Measurements from ENCODE around the gene GBA2. TPM values are rescaled to one million over a fixed set of nuclear protein-coding genes. Genes with fewer than 3 reads are reported as not detected.

The GBA2 gene
- total and polyA plus RNA-seq, 7 donors, result 36.1 to 107 (median 47.4) TPM

DNA sequence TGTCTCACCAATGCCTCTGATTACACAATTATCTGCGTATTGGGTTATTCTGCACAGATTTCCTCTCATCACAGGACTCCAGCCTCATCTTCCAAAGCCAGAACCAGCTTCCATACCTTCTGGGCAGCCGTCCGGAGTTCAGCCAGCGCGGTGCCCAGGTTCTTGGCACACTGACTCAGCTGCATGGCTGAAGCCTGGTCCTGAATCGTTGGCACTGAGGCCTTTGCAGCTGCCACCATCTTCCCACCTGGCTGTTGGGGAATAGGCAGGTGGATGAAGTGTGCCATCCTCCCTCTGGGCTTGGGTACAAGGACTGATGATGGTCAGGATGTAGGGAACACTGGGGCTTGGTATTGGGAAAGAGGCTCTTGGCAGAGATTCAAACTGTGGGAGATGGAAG lies 34.9 kb downstream of the GBA2 start:
- no peaks in the 10 kb centered on the region for H3K4me1 ChIP-seq
- intact Hi-C loops (cut with DNase I), result no loop called here
- peaks cover 27 to 99% of the 10 kb centered on the region in 2 donors for H3K36me3 ChIP-seq (ENCODE audit: insufficient read depth in 1 of 2, low read depth in 1 of 2)
- H3K9me3 ChIP-seq, result no peaks in the 10 kb centered on the region
- no peak overlapping the region for H3K27ac ChIP-seq
- no peak for DNase-seq
- ATAC-seq, result no peak
- WGBS, 3 donors, result 75 to 88% (median 78%) methylated on average over 6 of the region's 6 CpGs
- H3K4me3 ChIP-seq, result no peak overlapping the region
- TF ChIP-seq, protein P1, sequence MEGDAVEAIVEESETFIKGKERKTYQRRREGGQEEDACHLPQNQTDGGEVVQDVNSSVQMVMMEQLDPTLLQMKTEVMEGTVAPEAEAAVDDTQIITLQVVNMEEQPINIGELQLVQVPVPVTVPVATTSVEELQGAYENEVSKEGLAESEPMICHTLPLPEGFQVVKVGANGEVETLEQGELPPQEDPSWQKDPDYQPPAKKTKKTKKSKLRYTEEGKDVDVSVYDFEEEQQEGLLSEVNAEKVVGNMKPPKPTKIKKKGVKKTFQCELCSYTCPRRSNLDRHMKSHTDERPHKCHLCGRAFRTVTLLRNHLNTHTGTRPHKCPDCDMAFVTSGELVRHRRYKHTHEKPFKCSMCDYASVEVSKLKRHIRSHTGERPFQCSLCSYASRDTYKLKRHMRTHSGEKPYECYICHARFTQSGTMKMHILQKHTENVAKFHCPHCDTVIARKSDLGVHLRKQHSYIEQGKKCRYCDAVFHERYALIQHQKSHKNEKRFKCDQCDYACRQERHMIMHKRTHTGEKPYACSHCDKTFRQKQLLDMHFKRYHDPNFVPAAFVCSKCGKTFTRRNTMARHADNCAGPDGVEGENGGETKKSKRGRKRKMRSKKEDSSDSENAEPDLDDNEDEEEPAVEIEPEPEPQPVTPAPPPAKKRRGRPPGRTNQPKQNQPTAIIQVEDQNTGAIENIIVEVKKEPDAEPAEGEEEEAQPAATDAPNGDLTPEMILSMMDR (IDR thresholded peaks at IDR 0.05), result no peak
- H3K27me3 ChIP-seq (ENCODE audit: insufficient read depth in 3 of 3, low read length in 2 of 3), result no peaks in the 10 kb centered on the region

DNA sequence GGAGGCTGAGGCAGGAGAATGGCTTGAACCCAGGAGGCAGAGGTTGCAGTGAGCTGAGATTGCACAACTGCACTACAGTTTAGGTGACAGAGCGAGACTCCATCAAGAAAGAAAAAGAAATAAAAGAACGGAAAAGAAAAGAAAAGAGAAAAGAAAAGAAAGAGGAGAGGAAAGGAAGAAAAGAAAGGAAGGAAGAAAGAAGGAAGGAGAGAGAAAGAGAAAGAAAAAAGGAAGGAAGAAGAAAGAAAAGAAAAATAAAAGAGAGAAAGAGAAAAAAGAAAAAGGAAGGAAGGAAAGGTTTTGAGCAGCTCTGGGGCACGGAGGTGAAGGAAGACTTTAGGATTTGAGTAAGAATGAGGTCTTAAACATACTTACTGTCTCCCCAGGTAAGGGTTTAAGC lies 35.5 kb downstream of the GBA2 start:
- WGBS, 3 donors, result 91 to 96% (median 94%) methylated on average over 3 of the region's 3 CpGs
- intact Hi-C loops (cut with DNase I), result no loop called here
- H3K27ac ChIP-seq, result no peak overlapping the region
- H3K4me3 ChIP-seq, result no peak overlapping the region
- no peaks in the 10 kb centered on the region for H3K9me3 ChIP-seq
- TF ChIP-seq, protein P1 (IDR thresholded peaks at IDR 0.05), result no peak
- H3K27me3 ChIP-seq (ENCODE audit: insufficient read depth in 3 of 3, low read length in 2 of 3), result no peaks in the 10 kb centered on the region
- no peaks in the 10 kb centered on the region for H3K4me1 ChIP-seq
- peaks cover 24 to 99% of the 10 kb centered on the region in 2 donors for H3K36me3 ChIP-seq (ENCODE audit: insufficient read depth in 1 of 2, low read depth in 1 of 2)
- ATAC-seq (no peak), DNase-seq (no peak)

DNA sequence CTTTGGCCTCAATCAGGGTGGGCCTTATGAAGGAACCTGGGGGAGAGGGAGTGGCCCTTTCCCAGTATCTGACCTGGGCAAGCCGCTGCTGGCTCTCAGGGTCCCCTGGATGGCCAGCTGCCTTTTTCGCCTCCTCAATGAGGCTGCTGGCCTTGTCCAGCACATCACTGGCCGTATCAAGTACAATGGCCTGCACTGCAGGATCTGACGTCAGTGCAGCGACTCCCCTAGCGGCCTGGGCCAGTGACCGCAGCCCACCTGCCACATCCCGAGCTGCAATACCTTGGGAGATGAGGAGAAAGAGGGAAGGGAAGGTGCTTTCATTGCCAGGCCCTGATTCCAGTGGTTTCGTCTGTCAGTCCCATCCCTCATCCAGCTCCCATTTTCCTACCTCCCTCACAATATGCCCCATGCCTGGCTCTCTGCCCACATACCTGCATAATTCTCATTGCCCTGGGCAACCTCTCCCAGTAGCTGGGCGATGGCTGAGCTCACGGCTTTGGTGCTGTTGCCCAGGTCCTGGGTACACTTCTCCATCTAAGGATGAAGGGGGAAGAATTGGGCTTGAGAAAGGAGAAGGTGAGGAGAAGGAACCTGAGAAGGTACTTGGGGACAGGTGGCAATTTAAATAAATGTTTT lies 36.1 kb downstream of the GBA2 start:
- TF ChIP-seq, protein P1 (IDR thresholded peaks at IDR 0.05), result no peak
- H3K4me3 ChIP-seq, result no peak overlapping the region
- no peak overlapping the region for H3K27ac ChIP-seq
- DNase-seq, result no peak
- no peaks in the 10 kb centered on the region for H3K9me3 ChIP-seq
- no peaks in the 10 kb centered on the region for H3K4me1 ChIP-seq
- no peaks in the 10 kb centered on the region for H3K27me3 ChIP-seq (ENCODE audit: insufficient read depth in 3 of 3, low read length in 2 of 3)
- ATAC-seq, result no peak
- intact Hi-C loops (cut with DNase I), result no loop called here
- H3K36me3 ChIP-seq (ENCODE audit: insufficient read depth in 1 of 2, low read depth in 1 of 2), result peaks cover 24 to 99% of the 10 kb centered on the region in 2 donors
- 87 to 91% (median 88%) methylated on average over 11 of the region's 11 CpGs for WGBS, 3 donors

DNA sequence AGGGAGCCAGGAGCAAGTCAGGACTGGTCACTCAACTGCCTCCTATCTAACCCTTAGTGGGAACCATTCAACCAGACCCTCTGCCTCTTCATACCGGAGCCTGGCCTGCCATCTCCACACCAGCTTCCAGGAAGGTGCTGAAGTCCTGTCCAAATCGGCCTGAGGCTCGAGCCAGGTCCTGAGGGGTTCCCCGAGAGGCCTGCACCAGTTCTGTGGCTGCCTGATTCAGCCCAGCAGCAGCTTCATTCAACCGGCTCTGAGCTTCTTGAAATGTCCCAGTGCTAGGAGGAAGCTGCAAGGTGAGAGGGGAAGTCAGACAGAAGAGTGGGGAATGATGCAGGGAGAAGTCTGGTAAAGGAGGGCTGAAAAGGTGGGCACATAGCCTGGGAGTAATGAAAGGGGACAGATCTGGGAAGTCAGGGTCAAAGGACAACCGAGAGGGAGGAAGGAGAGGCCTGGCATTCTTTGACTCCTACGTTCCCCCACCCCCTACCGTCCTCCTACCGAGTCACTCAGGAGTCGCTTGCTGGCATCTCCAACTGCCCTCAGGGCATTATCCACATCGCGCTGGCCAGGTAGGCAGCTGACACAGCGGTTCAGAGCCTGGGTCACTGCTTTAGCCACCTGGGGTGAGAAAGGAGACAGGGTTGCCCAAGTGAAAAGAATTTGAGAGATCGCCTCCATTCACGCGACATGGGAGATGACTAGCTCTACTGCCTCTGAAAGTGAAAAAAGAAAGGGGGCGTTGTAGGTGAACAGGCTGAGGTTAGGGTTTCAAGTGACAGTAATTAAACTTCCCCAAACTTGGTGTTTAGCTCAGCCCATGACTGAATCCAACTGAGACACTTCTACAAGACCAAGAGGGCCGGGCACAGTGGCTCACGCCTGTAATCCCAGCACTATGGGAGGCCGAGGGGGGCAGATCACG lies 37.3 kb downstream of the GBA2 start:
- ATAC-seq (no peak), DNase-seq (no peak)
- no peaks in the 10 kb centered on the region for H3K4me1 ChIP-seq
- no peaks in the 10 kb centered on the region for H3K27me3 ChIP-seq (ENCODE audit: insufficient read depth in 3 of 3, low read length in 2 of 3)
- intact Hi-C loops (cut with DNase I), result no loop called here
- H3K9me3 ChIP-seq, result no peaks in the 10 kb centered on the region
- H3K36me3 ChIP-seq (ENCODE audit: insufficient read depth in 1 of 2, low read depth in 1 of 2), result peaks cover 28 to 99% of the 10 kb centered on the region in 2 donors
- H3K4me3 ChIP-seq, result no peak overlapping the region
- TF ChIP-seq, protein P1 (IDR thresholded peaks at IDR 0.05), result no peak
- H3K27ac ChIP-seq, result no peak overlapping the region
- 87 to 88% (median 87%) methylated on average over 21 of the region's 21 CpGs for WGBS, 3 donors
